Hindlimb muscle (tissue), 1 donor: ENCODE data around the gene SLC32A1. TPM values are rescaled to one million over a fixed set of nuclear protein-coding genes. Genes with fewer than 3 reads are reported as not detected.
A peak's percentile ranks its signal among the peaks of the same experiment; 100 is the strongest.

Experiments
- DNase-seq: peaks from one replicate; pipeline ENCODE4 v3.0.0-alpha.2; 2013
- polyA plus RNA-seq: library from polyadenylated mRNA; unstranded; fragments of 120-200 nt; gene quantifications from one replicate; pipeline ENCODE4 v1.2.1, GENCODE V29; 2013; ENCODE audit not compliant: insufficient read length

The SLC32A1 gene
- polyA plus RNA-seq: not detected

DNA sequence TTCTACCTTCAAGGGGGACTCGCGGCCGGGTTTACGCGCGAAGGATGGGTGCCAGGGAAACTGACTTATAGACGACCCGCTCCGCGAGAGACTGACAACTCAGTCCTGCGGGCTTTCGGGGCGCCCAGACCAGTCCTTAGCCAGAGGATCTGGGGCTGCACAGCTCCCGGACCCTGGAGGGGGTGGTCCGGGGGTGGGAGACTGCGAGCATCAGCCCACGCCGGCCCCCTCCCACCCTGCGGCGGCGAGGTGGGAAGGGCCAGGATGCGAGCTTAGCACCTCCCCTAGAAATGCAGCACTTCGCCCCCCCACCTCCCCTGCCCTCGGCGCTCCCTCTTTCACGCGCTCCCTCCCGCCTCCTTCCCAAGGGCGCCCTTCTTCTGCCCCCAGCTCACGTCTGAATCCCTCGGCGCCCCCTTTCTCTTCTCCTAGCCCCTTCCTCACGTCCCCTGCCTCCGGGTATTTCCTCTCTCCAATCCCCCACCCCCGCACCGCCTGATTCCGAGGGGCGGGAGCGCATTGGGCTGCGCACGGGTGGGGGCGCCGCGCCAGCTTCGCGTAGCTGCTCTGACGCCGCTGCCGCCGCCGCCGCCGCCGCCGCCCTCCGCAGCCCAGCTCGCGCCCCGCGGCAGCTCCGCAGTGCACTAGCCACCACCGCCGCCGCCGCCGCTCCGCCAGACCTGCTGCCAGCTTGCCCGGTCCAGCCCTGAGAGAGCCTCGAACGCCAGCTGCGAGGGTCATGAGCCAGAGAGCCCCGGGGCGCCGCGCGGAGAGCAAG, at the start of gene SLC32A1:
SLC32A1 (plus strand) TSS at position 639 of the 778 bp plus-strand sequence. CDS start 239 bp downstream, outside the sequence.
- DNase-seq: no peak

DNA sequence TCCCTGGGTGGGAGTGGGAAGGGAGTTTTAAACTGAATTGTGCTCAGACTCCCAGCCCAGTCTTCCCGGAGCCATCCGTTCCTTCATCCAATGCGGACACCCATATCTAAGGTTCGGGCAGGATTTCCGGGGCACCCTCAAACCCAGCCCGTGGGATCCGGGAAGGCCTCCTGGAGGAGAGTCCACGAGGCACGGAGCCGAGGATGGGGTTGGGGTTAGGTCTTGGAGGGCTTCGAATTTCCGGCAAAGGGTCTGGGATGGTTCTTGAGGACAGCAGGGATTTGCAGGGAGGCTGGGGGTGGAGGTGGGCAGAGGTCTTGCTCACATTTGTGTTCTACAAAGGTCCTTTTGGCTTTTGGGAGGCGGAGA, 49.5 kb upstream of the SLC32A1 start:
- no peak for DNase-seq

DNA sequence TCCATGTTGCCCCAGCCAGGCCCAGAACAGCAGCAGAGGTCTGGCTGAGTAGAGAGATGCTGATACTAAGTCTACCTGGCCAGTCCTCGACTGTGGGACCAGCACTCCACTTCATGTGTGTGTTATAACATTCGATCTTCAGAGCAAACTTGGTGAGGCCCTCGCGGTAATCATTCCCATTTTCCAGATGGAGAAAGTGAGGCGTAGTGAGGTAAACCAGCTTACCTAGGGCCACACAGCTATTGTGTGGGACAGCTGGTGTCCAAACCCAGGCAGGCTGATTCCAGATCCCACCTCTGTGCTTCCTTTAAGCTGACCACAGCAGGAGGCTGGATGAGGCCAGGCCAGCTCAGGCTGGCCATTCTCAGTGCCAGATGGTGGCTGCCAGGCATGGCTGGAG, 47.7 kb upstream of the SLC32A1 start:
- DNase-seq: no peak

GRCh38 chr20:38680500-38681306, 43.6 kb upstream of the SLC32A1 start:
- DNase-seq: peak; percentile 25

DNA sequence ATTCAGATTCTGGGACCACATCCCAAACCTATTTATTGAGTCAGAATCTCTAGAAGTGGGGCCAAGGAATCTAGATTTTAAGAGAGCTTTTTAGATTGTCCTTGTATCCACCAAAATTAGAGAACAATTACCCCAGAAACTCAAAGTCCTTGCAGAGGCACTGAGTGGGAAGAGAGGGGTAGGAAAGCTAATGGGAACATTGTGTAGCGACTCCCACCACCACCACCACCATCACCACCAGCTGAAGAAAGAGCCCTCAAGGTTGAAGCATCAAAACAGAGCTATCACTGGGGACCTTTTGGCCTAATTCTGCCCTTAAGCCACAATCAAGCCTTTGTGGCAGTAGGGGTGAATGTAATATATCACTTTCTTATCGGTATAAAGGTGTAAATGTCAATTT, 39.0 kb upstream of the SLC32A1 start:
- no peak for DNase-seq

GRCh38 chr20:38685853-38686473, 38.3 kb upstream of the SLC32A1 start:
- peak; percentile 61 for DNase-seq

GRCh38 chr20:38692436-38693411, 31.6 kb upstream of the SLC32A1 start:
- DNase-seq: peak; percentile 66

- DNase-seq: no peak
Measured at GRCh38 chr20:38697306-38697705, 27.0 kb upstream of the SLC32A1 start.

GRCh38 chr20:38698541-38698940, 25.7 kb upstream of the SLC32A1 start:
- DNase-seq: no peak

GRCh38 chr20:38700141-38700540, 24.1 kb upstream of the SLC32A1 start:
- no peak for DNase-seq

DNA sequence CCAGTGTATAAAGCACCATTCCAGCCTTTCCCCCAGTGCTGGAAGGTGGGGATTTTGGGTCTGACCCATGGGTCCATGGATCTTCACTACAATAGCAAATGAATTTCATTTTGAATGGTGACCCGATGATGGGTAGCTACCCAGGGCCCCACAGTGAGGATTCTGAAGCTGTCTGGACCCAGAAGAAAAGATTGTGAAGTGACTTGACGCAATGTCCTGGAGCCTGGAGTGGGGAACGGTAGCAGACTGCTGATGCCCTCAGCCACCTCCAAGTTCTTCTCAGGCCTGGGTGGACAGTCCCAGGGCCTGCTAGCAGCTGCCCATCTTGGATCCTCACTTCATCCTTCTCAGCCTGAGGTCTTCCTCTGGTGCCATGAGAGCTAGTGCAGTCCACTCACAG, 23.4 kb upstream of the SLC32A1 start:
- DNase-seq: no peak

DNA sequence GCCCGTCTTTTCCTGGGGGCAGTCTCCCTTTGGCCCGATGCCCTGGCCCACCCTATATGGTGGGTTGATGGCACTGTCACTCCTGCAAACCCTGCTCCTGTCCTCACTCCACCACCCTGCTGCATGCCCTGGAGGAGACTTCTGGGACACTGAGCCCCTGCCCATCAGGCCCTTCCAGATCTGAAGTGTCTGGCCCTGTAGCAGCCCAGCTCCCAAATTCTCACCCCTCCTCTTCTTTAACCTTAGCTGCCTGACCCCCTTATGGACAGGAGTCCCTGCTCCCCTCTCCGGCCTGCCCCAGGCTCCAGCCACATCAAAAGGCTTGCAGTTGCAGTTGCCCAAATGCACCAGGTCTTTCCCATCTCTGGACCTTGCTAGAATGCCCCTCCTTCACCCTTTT, 20.8 kb upstream of the SLC32A1 start:
- no peak for DNase-seq

GRCh38 chr20:38704136-38704535, 20.1 kb upstream of the SLC32A1 start:
- no peak for DNase-seq

GRCh38 chr20:38706509-38706908, 17.8 kb upstream of the SLC32A1 start:
- no peak for DNase-seq

- no peak for DNase-seq
Measured at GRCh38 chr20:38714308-38714707, 10.0 kb upstream of the SLC32A1 start.

DNA sequence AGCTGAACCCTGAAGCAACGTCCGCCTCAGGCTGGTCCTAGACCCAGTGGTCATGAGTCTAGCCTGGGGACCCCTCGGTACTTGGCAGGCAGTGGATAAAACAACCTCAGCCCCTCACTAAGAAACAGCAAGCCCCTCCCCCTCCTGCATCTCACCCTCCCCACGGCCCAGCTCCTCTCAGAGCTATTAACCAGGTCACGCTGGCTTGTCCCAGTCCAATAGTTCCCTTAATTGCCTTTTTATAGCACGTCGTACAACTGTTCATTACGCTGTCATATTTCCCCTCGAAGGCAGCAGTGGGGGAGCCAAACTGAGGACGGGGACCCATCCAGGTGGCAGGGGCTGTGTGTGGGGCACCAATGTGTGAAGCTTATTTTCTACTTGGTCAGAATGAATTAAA, 8.6 kb upstream of the SLC32A1 start:
- DNase-seq: no peak

DNA sequence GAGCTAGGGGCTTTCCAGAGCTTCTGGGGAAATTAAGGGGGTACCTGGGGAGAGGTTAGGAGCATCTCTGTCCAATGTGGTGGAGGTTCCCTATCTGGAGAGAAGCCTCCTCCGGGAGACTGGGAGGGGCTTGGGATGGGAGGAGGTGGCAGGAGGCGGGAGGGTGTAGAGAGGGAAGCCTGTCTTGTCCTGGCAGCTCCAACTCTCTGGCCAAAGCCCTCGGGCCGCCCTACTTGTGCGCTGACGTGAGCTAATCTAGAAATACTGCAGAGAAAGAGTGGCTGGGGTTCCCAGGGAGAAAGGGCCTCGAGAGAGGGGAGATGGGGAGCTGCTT, 1.6 kb upstream of the SLC32A1 start:
- no peak for DNase-seq

DNA sequence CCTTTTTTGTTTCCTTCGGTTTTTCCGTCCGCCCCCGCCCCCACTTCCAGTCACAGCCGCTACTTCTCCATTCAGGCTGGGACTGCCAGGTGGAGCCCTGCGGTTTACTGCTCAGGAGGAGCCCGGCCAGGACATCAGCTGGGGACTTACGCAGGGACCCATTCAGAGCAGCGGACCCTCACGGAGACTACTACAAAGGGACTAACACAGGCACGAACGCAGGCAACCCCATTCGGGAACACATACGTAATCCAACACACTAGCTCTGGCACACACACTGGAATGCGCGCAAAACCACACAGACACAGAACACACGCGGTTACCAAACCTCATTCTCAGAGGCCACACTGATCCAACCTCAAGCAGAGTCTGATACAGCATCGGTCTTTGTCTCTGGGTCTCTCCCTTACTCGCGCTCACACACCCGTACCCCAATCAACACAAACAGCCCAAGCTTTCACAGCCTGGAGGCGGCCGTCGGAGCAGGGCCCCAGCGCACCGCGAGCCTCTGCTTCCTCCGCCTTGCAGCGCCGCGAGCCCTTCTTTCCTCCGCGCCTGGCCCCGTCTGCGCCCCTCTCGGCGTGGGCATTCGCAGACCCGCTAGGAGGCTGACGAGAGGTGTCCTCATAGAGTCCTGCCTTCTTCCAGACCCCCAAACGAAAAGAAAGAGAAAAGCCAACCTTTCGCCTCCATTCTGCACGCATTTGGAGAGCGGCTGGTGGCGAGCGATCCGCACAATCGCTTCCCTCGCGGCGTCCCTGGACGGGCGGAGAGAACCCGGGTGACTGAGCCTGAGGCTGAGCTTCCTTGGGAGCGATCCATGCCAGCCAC, 1.1 kb upstream of the SLC32A1 start:
- DNase-seq: no peak

DNA sequence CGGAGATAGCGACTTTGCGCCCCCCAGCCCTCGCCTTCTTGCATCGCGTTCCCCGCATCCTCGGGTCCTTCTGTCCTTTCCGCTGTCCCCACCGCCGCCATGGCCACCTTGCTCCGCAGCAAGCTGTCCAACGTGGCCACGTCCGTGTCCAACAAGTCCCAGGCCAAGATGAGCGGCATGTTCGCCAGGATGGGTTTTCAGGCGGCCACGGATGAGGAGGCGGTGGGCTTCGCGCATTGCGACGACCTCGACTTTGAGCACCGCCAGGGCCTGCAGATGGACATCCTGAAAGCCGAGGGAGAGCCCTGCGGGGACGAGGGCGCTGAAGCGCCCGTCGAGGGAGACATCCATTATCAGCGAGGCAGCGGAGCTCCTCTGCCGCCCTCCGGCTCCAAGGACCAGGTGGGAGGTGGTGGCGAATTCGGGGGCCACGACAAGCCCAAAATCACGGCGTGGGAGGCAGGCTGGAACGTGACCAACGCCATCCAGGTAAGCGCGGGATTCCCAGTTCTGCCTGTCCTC, 401 bp downstream of the SLC32A1 start:
- no peak for DNase-seq

DNA sequence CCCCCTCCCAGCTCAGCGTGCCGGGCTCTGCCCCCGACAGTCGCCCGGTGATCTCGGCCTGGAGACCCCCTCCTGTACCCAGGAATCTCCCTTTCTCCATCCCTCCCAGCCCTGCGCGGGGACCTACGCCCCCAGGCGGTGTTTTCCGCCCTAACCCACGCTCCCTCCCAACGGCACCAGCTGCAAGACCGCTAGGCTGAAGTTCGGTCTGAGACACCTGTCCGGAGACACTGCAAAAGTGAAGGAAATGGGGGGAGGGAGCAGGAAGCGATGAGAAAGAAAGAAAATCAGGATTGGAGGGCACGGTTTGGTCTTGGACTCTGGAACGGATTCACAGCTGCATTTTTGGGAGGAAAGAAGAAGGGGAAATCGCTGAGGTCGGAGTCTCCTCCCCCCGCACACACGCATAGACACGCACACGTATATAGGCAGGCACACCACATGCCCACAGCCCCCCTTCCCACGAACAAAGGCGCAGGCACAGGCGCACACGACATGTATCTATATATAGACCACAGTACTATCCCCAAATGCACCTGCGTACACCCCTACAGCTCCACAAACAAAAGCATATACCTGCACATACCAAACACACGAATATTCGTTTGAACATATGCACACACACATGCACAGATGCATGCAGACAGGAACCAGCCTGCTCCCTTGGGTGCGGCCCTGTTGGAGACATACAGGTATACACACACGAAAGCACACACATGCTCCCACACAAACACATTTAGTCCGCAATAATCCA, 1.0 kb downstream of the SLC32A1 start:
- DNase-seq: no peak
